Panc1 (cell line): ENCODE results near the gene MACROD2. TPM values are rescaled to one million over a fixed set of nuclear protein-coding genes. Genes with fewer than 3 reads are reported as not detected.

Source experiments
- ATAC-seq: fragments of 200-7000 bp; cut with Tn5 transposase; 2 replicates; pipeline ENCODE4 v1.9.1; 2020; ENCODE audit warnings: mild to moderate bottlenecking, moderate library complexity
- BruUV-seq: library from RNA; stranded (reverse); fragments of 400-500 nt; replicated peaks from 2 replicates; lab custom pipeline; 2021; lab: Mats Ljungman, UMichigan
- CTCF ChIA-PET: fragments of 300-600 bp; sonication (Branson Sonifier 250); formaldehyde crosslinking; loops from one replicate; lab custom pipeline; 2022; ENCODE audit warnings: antibody characterized with exemption; lab: Charles Lee
- POLR2A ChIA-PET: fragments of 300-600 bp; sonication (Branson Sonifier 250); formaldehyde crosslinking; loops from one replicate; lab custom pipeline; 2022; ENCODE audit warnings: antibody characterized with exemption; lab: Charles Lee
- DNase-seq: peaks from one replicate; pipeline ENCODE4 v3.0.0-alpha.2; 2010; ENCODE audit warnings: low read depth, low spot score
- H3K27ac ChIP-seq: 2 replicates; pipeline ENCODE4 v1.5.1; 2011; ENCODE audit warnings: mild to moderate bottlenecking, low read length, inconsistent platforms
- H3K27me3 ChIP-seq: fragments of 200-500 bp; sonication (Bioruptor generic); 2 replicates; pipeline ENCODE4 v1.6.0; 2014; ENCODE audit warnings: low read length, inconsistent platforms; ENCODE audit not compliant: control insufficient read depth, insufficient read depth
- H3K36me3 ChIP-seq: fragments of 200-500 bp; sonication (Bioruptor generic); 2 replicates; pipeline ENCODE4 v1.5.1; 2014; ENCODE audit warnings: inconsistent platforms, mild to moderate bottlenecking, low read length, moderate library complexity; ENCODE audit not compliant: control insufficient read depth, insufficient read depth
- H3K4me1 ChIP-seq: 2 replicates; pipeline ENCODE4 v1.5.1; 2011; ENCODE audit warnings: inconsistent platforms, mild to moderate bottlenecking, low read length, moderate library complexity; ENCODE audit not compliant: control insufficient read depth, insufficient read depth
- H3K4me3 ChIP-seq, 2 experiments: 2 replicates each; pipeline ENCODE4 v1.5.1; 2011 to 2012; ENCODE audit warnings: low read depth in 2 of 2, low read length in 2 of 2, mild to moderate bottlenecking in 2 of 2, inconsistent platforms in 1 of 2, moderate library complexity in 1 of 2
- H3K9me3 ChIP-seq: fragments of 200-500 bp; sonication (Bioruptor generic); 2 replicates; pipeline ENCODE4 v1.5.1; 2014; ENCODE audit warnings: low read depth, mild to moderate bottlenecking, inconsistent platforms, low read length, moderate library complexity; ENCODE audit not compliant: control insufficient read depth, insufficient read depth
- POLR2AphosphoS5 ChIP-seq: IDR thresholded peaks from 2 replicates; pipeline ENCODE4 v1.6.1; 2012; ENCODE audit warnings: mild to moderate bottlenecking, low read depth, low read length, moderate library complexity
- REST ChIP-seq, 2 experiments: IDR thresholded peaks; 2 replicates each; pipeline ENCODE4 v1.6.1; 2011 to 2012; ENCODE audit warnings: low read depth in 2 of 2, control low read depth in 1 of 2, low read length in 1 of 2, mild to moderate bottlenecking in 1 of 2, moderate library complexity in 1 of 2; ENCODE audit not compliant: insufficient read depth in 1 of 2
- SIN3A ChIP-seq: IDR thresholded peaks from 2 replicates; pipeline ENCODE4 v1.6.1; 2012; ENCODE audit warnings: low read depth, mild to moderate bottlenecking, low read length, moderate library complexity, borderline replicate concordance; ENCODE audit not compliant: insufficient read depth
- TCF7L2 ChIP-seq: IDR thresholded peaks from 2 replicates; pipeline ENCODE4 v1.6.1; 2011; ENCODE audit warnings: mild to moderate bottlenecking, low read depth, low read length, inconsistent platforms
- in situ Hi-C: cut with HindIII; loops from 2 replicates; pipeline ENCODE4 v1.10.0; 2016; ENCODE audit warnings: low sequenced_read_pairs, low pct_unique_long_range_greater_than_20kb
- intact Hi-C: fragments of 100-400 bp; cut with micrococcal nuclease; formaldehyde crosslinking; loops from one replicate; pipeline ENCODE4 v1.10.0; 2022; ENCODE audit not compliant: unreplicated experiment
- total RNA-seq: library from RNA; stranded (reverse); gene quantifications from one replicate; pipeline ENCODE4 v1.2.1, GENCODE V29; 2021; ENCODE audit not compliant: unreplicated experiment
- TF ChIP-seq, protein P1 (sequence below): fragments of 450-650 bp; IDR thresholded peaks from 2 replicates; pipeline ENCODE4 v1.5.1; 2017; ENCODE audit warnings: mild to moderate bottlenecking

Gene MACROD2
- total RNA-seq, 1 experiment from 2014 or later: 1.2 TPM

DNA sequence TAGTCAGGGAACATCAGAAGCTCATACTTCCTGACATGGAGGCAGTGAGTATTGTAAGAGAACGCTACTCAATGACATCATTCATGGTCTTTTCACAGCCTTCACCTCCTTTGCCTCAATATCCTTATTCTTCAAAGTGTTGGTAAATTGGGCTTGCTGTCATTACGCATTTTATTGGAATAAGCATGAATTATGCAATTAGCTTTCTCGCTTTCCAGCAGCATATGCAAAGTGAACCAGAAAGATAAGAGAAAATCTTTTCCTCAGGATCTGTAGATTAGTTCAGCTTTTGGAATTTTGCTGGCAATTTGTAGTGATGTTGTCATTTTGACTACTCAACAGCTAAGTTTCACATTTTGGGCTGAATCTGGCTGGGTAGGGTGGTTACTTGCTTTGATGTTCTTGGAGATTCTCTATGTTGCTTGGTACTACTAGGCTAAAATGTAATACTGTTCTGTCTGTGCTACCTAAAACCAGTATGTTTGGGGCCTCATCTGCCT, 1565.8 kb downstream of the MACROD2 start:
- H3K36me3 ChIP-seq: no peaks in the 10 kb centered on the region
- H3K27ac ChIP-seq: no peak overlapping the region
- ATAC-seq: no peak
- in situ Hi-C loops (no loop called here), intact Hi-C loops (no loop called here)
- ChIA-PET CTCF (no interaction called here), POLR2A (no interaction called here)
- TF ChIP-seq, protein P1, sequence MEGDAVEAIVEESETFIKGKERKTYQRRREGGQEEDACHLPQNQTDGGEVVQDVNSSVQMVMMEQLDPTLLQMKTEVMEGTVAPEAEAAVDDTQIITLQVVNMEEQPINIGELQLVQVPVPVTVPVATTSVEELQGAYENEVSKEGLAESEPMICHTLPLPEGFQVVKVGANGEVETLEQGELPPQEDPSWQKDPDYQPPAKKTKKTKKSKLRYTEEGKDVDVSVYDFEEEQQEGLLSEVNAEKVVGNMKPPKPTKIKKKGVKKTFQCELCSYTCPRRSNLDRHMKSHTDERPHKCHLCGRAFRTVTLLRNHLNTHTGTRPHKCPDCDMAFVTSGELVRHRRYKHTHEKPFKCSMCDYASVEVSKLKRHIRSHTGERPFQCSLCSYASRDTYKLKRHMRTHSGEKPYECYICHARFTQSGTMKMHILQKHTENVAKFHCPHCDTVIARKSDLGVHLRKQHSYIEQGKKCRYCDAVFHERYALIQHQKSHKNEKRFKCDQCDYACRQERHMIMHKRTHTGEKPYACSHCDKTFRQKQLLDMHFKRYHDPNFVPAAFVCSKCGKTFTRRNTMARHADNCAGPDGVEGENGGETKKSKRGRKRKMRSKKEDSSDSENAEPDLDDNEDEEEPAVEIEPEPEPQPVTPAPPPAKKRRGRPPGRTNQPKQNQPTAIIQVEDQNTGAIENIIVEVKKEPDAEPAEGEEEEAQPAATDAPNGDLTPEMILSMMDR: no peak
- TF ChIP-seq POLR2AphosphoS5: no peak
- TF ChIP-seq SIN3A: no peak
- TF ChIP-seq TCF7L2: no peak
- no peak for TF ChIP-seq REST (IDR thresholded peaks at IDR 0.05; ENCODE audit: insufficient read depth in 1 of 2, low read depth in 2 of 2, low read length in 1 of 2)
- H3K27me3 ChIP-seq: no peaks in the 10 kb centered on the region
- no peaks in the 10 kb centered on the region for H3K9me3 ChIP-seq
- BruUV-seq: no TSS peak
- no peak overlapping the region for H3K4me3 ChIP-seq
- H3K4me1 ChIP-seq: no peaks in the 10 kb centered on the region
- DNase-seq: no peak

- ATAC-seq: no peak
- POLR2A ChIA-PET: no interaction called here
- Histone ChIP-seq H3K4me3 (no peak overlapping the region), H3K27me3 (no peaks in the 10 kb centered on the region), H3K4me1 (no peaks in the 10 kb centered on the region), H3K27ac (no peak overlapping the region), H3K9me3 (no peaks in the 10 kb centered on the region), H3K36me3 (no peaks in the 10 kb centered on the region)
- TF ChIP-seq POLR2AphosphoS5: no peak
- TF ChIP-seq, protein P1: no peak
- intact Hi-C loops (no loop called here), in situ Hi-C loops (no loop called here)
- CTCF ChIA-PET: no interaction called here
- DNase-seq: no peak
- BruUV-seq: no TSS peak
Observed at GRCh38 chr20:15561707-15562404, 1566.5 kb downstream of the MACROD2 start.
